Measurements from ENCODE around the gene DENND1A.
A peak's percentile ranks its signal among the peaks of the same experiment; 100 is the strongest.

Gene DENND1A

GRCh38 chr9:123604861-123605260 lies 325.1 kb downstream of the DENND1A start:
- DNase-seq, result no peak

GRCh38 chr9:123601828-123602227 lies 328.1 kb downstream of the DENND1A start:
- no peak for DNase-seq

DNA sequence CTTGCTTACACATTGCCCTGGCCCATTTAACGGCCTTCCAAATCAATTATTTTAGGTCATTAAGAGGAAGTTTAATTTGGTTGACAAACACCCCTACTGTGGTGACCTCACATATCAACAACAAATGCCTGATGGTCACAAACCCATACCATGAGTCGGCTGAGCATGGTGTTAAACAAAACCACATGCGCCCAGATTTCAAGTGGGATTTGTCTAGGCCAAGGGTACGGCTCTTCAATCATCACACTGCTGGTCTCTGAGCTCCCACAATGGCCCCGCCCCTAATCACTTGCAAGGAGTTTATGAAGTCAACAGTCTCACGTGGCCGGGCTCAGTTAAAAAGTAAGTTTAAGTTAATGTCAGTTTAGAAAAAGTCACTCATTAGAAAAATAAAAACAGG lies 330.1 kb downstream of the DENND1A start:
- DNase-seq, result no peak

GRCh38 chr9:123597876-123598556 lies 331.9 kb downstream of the DENND1A start:
- no peak for DNase-seq

DNA sequence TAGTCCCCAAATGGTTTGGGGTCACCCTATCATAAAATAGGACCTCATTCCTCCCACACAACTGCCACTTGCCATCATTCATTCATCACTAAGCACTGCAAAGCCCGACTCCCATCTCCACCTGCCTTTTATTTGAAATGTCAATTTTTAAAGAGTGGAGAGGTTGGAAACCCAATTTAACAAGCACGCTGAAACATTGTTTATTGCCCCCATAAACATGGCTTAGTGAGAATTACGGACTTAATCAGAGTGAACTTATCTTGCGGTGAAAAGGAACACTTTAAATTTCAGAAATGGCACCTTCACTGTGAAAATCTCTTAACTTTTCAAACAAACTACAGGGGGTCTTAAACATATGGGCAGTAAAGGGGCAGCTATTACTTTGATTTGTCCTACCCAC lies 332.9 kb downstream of the DENND1A start:
- no peak for DNase-seq

DNA sequence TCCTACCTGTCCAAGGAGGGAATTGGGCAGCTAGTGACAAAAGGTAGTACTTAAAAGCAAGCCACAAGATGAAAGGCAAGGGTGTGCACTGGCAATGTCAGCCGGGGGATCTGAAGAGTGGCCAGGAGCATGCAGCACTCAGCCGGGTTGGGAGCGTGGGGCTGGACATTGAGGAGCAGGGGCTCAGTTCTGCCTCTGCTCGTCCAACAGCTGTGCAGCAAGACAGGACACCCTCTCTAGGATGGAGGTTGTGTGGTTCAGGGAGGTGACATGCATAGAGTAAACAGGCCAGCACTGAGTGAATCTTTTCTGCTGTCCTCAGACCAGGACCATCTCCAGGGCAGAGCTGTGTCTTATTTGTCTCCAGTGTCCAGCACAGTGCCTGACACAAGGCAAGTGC lies 338.6 kb downstream of the DENND1A start:
- no peak for DNase-seq

- DNase-seq, result peak; percentile 14
These were observed 339.4 kb downstream of the DENND1A start for GRCh38 chr9:123590499-123590898.

DNA sequence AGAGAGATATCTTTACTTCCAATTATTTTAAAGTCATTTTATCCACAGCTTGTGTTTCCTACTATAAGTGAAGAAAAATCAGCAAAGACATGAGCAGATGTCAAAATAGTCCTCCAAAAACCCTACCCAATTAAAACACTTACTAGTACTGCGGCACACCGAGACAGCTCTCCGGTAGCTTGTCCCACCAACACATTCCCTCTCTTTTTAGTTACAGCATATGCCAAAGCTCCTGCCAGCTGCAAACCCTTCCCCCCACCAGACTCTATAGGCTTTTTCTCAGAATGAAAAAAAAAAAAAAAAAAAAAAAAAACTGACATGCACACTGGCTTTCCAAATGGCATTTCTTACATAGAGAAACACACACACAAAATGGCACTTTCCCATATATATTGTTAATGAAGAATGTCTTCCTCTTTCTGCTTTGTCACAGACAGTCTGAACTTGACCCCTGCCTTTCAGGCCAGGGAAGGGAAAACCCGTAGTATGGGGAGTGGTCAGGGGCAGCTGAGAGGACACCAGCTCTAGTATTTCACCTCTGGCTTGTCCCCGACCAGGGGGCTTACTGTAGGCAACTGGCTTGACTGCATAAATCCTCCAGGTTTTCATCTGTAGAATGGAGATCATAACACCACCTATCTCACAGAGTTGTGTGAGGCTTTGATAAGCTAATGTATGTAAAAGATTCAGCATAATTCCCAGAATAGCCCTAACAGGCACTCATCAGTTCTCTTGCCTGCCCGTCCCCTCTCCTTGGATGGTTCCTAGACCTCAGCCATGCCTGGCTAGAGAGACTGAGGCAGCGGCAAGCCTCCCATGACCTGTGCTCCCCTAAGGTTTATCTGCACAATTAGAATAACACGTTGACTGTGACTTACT lies 340.3 kb downstream of the DENND1A start:
- DNase-seq, result no peak

DNA sequence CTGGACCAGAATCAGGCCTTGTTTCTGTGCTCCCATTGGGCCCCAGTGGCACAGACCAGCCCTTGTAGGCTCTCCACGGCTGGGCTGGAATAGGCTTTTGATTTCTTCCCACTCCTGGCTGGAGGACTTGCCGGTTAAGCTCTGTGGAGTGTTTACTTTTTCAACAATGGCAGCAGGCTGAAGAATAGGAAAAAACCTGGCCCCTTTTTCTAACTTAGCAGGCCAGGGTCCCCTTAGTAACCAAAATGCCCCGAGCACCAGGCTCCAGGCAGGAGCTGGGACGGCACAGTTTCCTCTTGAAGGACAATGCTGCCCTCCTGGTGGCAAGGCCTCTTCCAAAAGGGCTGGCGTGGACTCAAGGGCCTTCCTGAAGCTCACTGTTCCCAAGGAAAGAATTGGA lies 343.7 kb downstream of the DENND1A start:
- DNase-seq, result peak; percentile 62

- no peak for DNase-seq
These were observed 345.4 kb downstream of the DENND1A start for GRCh38 chr9:123584202-123585176.

DNA sequence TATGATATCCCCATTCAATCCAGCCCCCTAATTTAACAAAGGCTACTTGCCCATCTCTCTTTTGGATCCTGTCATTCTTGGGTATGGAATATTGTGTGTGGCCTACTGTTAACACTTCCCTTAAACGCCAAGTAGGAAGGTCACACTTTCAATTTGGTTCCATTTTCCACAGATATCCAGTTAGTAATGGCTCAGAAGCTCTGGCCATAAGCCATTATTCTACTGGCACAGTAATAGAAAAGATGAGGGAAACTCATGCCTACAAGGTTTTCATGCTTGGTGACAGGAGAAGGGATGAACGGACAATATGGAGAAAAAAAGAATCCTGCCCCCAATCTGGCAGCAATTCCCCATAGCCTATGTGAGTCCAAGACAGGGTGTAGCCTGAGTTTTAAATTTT lies 346.3 kb downstream of the DENND1A start:
- DNase-seq, result no peak

- no peak for DNase-seq
These were observed 358.7 kb downstream of the DENND1A start for GRCh38 chr9:123571240-123571639.

DNA sequence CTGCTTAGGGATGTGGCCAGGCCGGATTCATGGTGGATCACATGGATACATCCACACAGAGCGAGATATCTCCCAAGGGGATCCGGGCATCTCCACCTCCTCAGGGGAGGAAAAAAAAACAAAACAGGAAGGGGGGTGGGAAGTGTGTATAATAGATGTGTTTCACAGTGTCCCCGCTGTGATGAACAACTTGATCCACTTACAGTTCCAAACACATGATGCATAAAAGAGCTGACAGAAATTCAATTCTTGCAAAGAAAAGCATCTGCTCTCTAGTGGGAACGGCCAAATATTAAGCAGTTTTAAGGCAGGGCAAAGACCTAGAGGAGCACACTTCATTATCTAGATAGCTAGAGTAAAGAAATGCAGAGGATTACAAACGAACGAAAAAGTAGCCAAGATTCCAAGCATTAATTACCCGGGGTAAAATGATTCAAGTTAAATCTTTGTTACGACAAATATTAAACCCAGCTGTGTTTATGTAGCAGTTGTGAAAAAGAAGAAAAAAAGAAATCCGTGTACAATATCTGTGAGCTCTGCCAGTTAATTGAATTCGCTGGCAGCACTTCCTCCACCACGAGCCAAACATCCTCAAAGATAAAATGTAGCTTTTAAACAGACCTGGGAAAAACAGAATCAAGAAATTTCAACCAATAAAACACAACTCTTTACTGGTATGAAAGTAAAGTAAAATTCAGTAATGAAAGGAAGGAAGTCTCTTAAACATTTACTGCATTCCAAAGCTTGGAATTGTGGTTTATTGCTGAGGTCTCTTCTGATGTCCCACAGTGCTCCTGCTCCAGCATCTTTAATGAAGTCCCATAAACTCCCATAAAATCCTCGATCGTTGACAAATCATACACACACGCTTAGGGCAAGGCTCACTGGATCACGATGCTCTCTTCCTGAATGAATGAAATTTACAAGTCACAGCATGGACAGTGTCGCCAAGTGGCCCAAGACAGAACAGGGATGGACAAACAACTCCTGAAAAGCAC lies 360.9 kb downstream of the DENND1A start:
- no peak for DNase-seq

DNA sequence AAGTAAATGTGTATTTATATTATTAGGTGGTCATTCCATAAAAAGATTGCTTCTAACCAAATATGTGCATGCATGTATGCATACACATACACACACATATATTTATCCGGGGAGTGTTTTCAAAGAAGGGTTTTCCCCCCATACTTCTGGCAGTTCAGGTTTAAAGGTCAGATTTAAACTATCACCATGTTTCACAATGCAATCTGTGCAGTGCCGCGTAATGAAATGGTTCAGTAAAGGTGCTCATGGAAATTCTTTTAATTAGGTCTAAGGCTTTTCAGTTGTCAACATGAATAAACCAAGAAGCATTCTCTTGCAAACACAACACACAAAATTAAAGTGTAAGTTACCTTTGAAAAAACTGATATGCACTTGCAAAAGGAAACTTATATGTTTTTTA lies 362.9 kb downstream of the DENND1A start:
- no peak for DNase-seq

GRCh38 chr9:123564652-123565051 lies 365.3 kb downstream of the DENND1A start:
- DNase-seq, result no peak

- no peak for DNase-seq
These were observed 367.0 kb downstream of the DENND1A start for GRCh38 chr9:123562844-123563346.

DNA sequence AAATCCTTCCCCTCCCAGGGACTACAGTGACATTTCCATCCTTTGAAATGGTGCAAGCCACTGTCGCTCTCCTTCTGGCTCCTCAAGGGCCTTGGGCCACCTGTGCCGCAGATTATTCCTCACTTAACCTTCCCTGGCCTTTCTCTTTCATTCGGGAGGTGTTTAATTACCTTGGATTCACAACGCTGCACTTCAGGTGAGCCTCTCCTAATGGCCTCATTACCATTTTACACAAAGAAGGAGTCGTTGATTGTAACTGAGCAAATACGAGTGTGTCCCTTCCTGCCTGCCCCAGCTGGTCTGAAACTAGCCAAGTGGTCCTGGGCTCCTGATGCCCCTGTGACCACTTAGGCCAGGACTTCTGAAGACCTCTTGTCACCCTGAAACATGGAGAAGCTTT lies 368.9 kb downstream of the DENND1A start:
- peak; percentile 93 for DNase-seq

DNA sequence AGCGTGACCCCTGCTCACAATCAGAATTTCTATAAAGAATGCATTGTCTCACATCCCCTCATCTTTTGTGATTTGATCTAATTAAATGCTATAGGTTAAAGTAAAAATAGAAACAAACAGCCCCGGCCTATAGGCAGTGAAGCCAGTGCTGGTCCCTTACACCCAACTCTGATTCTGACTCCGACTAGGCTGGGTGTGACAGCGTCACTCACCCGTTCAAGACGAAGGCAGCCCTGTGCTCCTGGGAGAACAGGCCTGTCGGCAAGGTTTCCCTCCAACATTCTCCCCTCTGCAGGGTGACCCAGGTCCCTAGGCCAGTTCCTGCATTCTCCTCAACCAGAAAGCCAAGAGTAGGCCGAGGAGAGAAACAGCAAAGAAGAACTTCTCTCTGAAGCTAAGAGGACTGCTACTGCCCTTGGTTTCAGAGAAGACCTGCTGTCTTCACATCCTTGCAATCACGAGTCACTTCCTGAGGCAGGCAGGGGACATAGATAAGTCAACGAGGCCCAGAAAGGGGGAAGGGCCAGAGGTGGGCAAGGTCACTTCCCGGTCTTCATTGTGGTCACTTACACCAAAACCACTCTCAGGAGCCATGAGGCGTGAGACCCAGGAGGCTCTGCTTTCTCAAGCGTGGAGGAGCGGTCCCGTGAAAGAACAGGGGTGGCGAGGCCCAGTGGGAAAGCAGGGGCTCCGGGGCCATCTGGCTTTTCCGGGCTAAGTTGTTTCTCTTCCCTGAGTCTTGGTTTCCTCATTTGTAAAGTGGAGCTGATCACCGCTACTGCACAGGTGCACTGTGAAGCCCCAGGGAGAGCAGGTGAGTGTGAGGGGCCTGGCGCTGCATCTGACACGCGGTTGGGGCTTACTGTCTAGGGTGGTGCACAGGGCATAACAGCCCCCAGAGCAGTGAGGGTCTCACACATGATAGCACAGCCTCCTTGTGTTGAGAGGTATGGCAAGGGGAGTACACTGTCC lies 373.2 kb downstream of the DENND1A start:
- DNase-seq, result no peak

GRCh38 chr9:123555646-123556045 lies 374.3 kb downstream of the DENND1A start:
- no peak for DNase-seq

GRCh38 chr9:123552530-123552929 lies 377.4 kb downstream of the DENND1A start:
- DNase-seq, result no peak

Data from NCI-H774 (cell line).